Erythroblast (primary cell): ENCODE data around the gene NCR1.

Experiments
- GATA1 ChIP-seq: IDR thresholded peaks from 2 replicates; pipeline ENCODE4 v1.6.1; 2011; ENCODE audit warnings: low read depth, mild to moderate bottlenecking, control low read depth, low read length, moderate library complexity
- POLR2A ChIP-seq: IDR thresholded peaks from 2 replicates; pipeline ENCODE4 v1.6.1; 2011; ENCODE audit warnings: mild to moderate bottlenecking, low read length

DNA sequence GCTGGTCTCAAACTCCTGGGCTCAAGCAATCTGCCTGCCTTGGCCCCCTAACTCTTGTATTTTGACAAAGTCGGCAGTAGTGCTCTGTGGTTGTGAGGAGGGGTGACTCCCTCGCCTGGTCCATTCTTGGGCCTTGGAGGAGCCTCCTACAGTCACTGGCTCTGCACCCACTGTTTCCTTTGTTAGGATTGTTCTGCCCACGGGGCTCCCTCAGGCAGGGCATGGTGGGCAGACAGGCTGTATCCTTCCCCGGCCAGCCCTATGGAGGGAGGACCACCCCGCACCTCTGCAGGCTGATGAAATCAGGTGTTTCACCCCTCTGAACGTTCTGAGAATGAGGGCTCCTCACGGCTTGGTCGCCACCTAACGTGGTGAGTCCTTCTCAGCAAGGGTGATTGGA lies 22.7 kb upstream of the NCR1 start:
- TF ChIP-seq POLR2A (no peak), GATA1 (no peak)
